SK-N-MC (cell line): ENCODE measurements around the gene TEKT2.

ENCODE experiments used
- EZH2 ChIP-seq: fragments of 200-600 bp; sonication (generic); IDR thresholded peaks from one replicate; pipeline ENCODE4 v1.6.1; 2017; ENCODE audit warnings: antibody characterized with exemption
- FOXP2 ChIP-seq: optimal IDR thresholded peaks from 2 replicates; pipeline ENCODE3; 2011; ENCODE audit warnings: mild to moderate bottlenecking, moderate library complexity; ENCODE audit not compliant: insufficient read depth; ENCODE audit errors: extremely low read length, control extremely low read depth
- POLR2AphosphoS5 ChIP-seq: IDR thresholded peaks from 2 replicates; pipeline ENCODE4 v1.6.1; 2012; ENCODE audit warnings: mild to moderate bottlenecking, low read depth, low read length, borderline replicate concordance

DNA sequence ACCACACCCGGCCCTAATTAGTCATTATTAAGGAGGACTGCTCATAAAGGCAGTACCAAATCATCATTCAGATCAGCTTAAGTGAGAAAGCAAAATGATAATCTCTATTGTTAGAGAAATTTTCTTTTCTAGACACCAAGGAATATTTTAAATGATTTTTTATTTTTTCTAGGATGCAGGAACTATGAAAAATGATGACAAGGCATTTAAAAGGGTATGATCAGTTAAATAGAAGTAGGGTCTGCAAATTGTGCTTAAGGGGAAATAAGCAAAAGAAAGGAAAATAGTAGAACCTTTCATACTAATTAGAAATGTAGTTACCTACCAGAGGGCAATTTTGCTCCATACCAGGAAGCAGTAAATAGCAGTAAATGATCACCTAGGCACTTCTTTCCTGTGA lies 21.6 kb upstream of the TEKT2 start:
- TF ChIP-seq POLR2AphosphoS5 (no peak), EZH2 (no peak), FOXP2 (no peak)
